ENCODE results near the gene VOPP1. TPM values are rescaled to one million over a fixed set of nuclear protein-coding genes. Genes with fewer than 3 reads are reported as not detected.

VOPP1 gene
- total RNA-seq, 1 donor from 2014 or later = 53.7 TPM

GRCh38 chr7:55498770-55499169 lies 73.5 kb downstream of the VOPP1 start:
- no peak overlapping the region for H3K27ac ChIP-seq
- no peaks in the 10 kb centered on the region for H3K4me1 ChIP-seq
- ATAC-seq = no peak
- no peaks in the 10 kb centered on the region for H3K27me3 ChIP-seq
- TF ChIP-seq CTCF (IDR thresholded peaks at IDR 0.05) = no peak
- no peaks in the 10 kb centered on the region for H3K9me3 ChIP-seq
- H3K36me3 ChIP-seq = peaks cover 14% of the 10 kb centered on the region
- intact Hi-C loops (cut with DNase I) = no loop called here
- no peak overlapping the region for H3K4me3 ChIP-seq
- no peak for DNase-seq

- no peaks in the 10 kb centered on the region for H3K4me1 ChIP-seq
- intact Hi-C loops (cut with DNase I) = no loop called here
- no peaks in the 10 kb centered on the region for H3K9me3 ChIP-seq
- TF ChIP-seq CTCF (IDR thresholded peaks at IDR 0.05) = no peak
- H3K36me3 ChIP-seq = peaks cover 14% of the 10 kb centered on the region
- H3K4me3 ChIP-seq = no peak overlapping the region
- ATAC-seq (no peak), DNase-seq (no peak)
- no peaks in the 10 kb centered on the region for H3K27me3 ChIP-seq
- no peak overlapping the region for H3K27ac ChIP-seq
These were observed 74.2 kb downstream of the VOPP1 start for GRCh38 chr7:55498142-55498541.

GRCh38 chr7:55497521-55497920 lies 74.8 kb downstream of the VOPP1 start:
- no peak overlapping the region for H3K27ac ChIP-seq
- no peak overlapping the region for H3K4me3 ChIP-seq
- ATAC-seq = no peak
- intact Hi-C loops (cut with DNase I) = no loop called here
- TF ChIP-seq CTCF (IDR thresholded peaks at IDR 0.05) = no peak
- H3K4me1 ChIP-seq = no peaks in the 10 kb centered on the region
- peaks cover 14% of the 10 kb centered on the region for H3K36me3 ChIP-seq
- no peaks in the 10 kb centered on the region for H3K9me3 ChIP-seq
- H3K27me3 ChIP-seq = no peaks in the 10 kb centered on the region
- no peak for DNase-seq

GRCh38 chr7:55496906-55497305 lies 75.4 kb downstream of the VOPP1 start:
- H3K4me1 ChIP-seq = no peaks in the 10 kb centered on the region
- H3K27me3 ChIP-seq = no peaks in the 10 kb centered on the region
- no peak for TF ChIP-seq CTCF (IDR thresholded peaks at IDR 0.05)
- peaks cover 14% of the 10 kb centered on the region for H3K36me3 ChIP-seq
- no peak overlapping the region for H3K4me3 ChIP-seq
- no peak overlapping the region for H3K27ac ChIP-seq
- intact Hi-C loops (cut with DNase I) = no loop called here
- ATAC-seq (no peak), DNase-seq (no peak)
- no peaks in the 10 kb centered on the region for H3K9me3 ChIP-seq

- peaks cover 20% of the 10 kb centered on the region for H3K36me3 ChIP-seq
- ATAC-seq (no peak), DNase-seq (no peak)
- no peaks in the 10 kb centered on the region for H3K9me3 ChIP-seq
- H3K27ac ChIP-seq = no peak overlapping the region
- H3K27me3 ChIP-seq = no peaks in the 10 kb centered on the region
- intact Hi-C loops (cut with DNase I) = no loop called here
- no peak for TF ChIP-seq CTCF (IDR thresholded peaks at IDR 0.05)
- no peaks in the 10 kb centered on the region for H3K4me1 ChIP-seq
- no peak overlapping the region for H3K4me3 ChIP-seq
These were observed 77.4 kb downstream of the VOPP1 start for GRCh38 chr7:55494951-55495350.

GRCh38 chr7:55493408-55493807 lies 78.9 kb downstream of the VOPP1 start:
- DNase-seq (no peak), ATAC-seq (no peak)
- H3K36me3 ChIP-seq = peaks cover 30% of the 10 kb centered on the region
- intact Hi-C loops (cut with DNase I) = no loop called here
- H3K4me3 ChIP-seq = no peak overlapping the region
- no peak overlapping the region for H3K27ac ChIP-seq
- TF ChIP-seq CTCF (IDR thresholded peaks at IDR 0.05) = no peak
- no peaks in the 10 kb centered on the region for H3K27me3 ChIP-seq
- no peaks in the 10 kb centered on the region for H3K9me3 ChIP-seq
- H3K4me1 ChIP-seq = no peaks in the 10 kb centered on the region
